ENCODE results near the gene SLC49A3. TPM values are rescaled to one million over a fixed set of nuclear protein-coding genes. Genes with fewer than 3 reads are reported as not detected.
"Not testable (repeated sequence)": the region's sequence is repeated elsewhere in the genome, so short reads cannot be mapped to it uniquely, and the experiment has no call there.

The SLC49A3 gene
- total and polyA plus RNA-seq, 2 of the 4 experiments (the other 2 are of a cell fraction): under 0.01 to 0.32 TPM

- Histone ChIP-seq H3K4me3 (ENCODE audit: insufficient read depth, low read depth, low read length) (no peak overlapping the region), H3K4me2 (ENCODE audit: low read depth, low read length) (no peak overlapping the region), H3K27ac (ENCODE audit: insufficient read depth, low read length) (no peak overlapping the region), H4K8ac (ENCODE audit: low read depth in 2 of 2, low read length in 2 of 2) (no peak overlapping the region), H3K4ac (ENCODE audit: low read depth, low read length) (no peak overlapping the region), H2AFZ (replicated peaks; ENCODE audit: low read length, poor library complexity) (no peak overlapping the region), H3K56ac (ENCODE audit: extremely low read depth, insufficient read depth, low read length) (no peak overlapping the region), H3K9ac (ENCODE audit: low read depth, low read length) (no peak overlapping the region), H3K18ac (ENCODE audit: low read depth, low read length) (no peak overlapping the region), H2AK5ac (ENCODE audit: low read depth, low read length) (no peak overlapping the region), H4K20me1 (ENCODE audit: insufficient read depth, low read length) (no peaks in the 10 kb centered on the region), H3K14ac (replicated peaks; ENCODE audit: low read depth, low read length) (no peak overlapping the region), H3K79me1 (ENCODE audit: low read depth in 1 of 2, low read length in 2 of 2) (no peaks in the 10 kb centered on the region), H4K5ac (ENCODE audit: low read depth, low read length) (no peak overlapping the region), H4K91ac (ENCODE audit: insufficient read depth, low read depth, low read length) (no peak overlapping the region), H3K27me3 (ENCODE audit: control insufficient read depth, insufficient read depth, low read length) (peaks cover 5% of the 10 kb centered on the region; the same call in 1 of the 2 replicates), H3K36me3 (ENCODE audit: control insufficient read depth, insufficient read depth, low read length) (no peaks in the 10 kb centered on the region), H3K4me1 (ENCODE audit: control insufficient read depth, insufficient read depth, low read length) (no peaks in the 10 kb centered on the region), H3K23ac (ENCODE audit: low read depth, low read length) (no peak overlapping the region), H3K9me3 (ENCODE audit: control insufficient read depth, insufficient read depth, low read length) (peaks cover 3% of the 10 kb centered on the region), H3K9me1 (ENCODE audit: insufficient read depth, low read length) (no peaks in the 10 kb centered on the region), H2BK15ac (ENCODE audit: low read depth, low read length) (no peak overlapping the region), H2BK5ac (ENCODE audit: low read depth, low read length, poor library complexity, severe bottlenecking) (no peak overlapping the region), H2AK9ac (replicated peaks; ENCODE audit: low read depth, low read length, poor library complexity) (no peak overlapping the region), H2BK120ac (ENCODE audit: low read depth, low read length) (no peak overlapping the region), H2BK20ac (ENCODE audit: low read depth, low read length) (no peak overlapping the region)
- POLR2A ChIA-PET (ENCODE audit: unreplicated experiment): no interaction called here
- BruUV-seq (replicated peaks): no TSS peak
- CTCF ChIA-PET: no interaction called here
- dilution Hi-C loops (cut with HindIII; ENCODE audit: low sequenced_read_pairs, unreplicated experiment) (no loop called here), in situ Hi-C loops (cut with MboI; ENCODE audit: low sequenced_read_pairs) (no loop called here), intact Hi-C loops (cut with micrococcal nuclease) (no loop called here)
- no peak for TF ChIP-seq USF2 (IDR thresholded peaks at IDR 0.05; ENCODE audit: low read depth, low read length)
- TF ChIP-seq CHD1 (IDR thresholded peaks at IDR 0.05; ENCODE audit: low read depth, low read length): no peak
- no peak for TF ChIP-seq RFX5 (IDR thresholded peaks at IDR 0.05; ENCODE audit: low read depth, low read length)
- TF ChIP-seq BHLHE40 (IDR thresholded peaks at IDR 0.05; ENCODE audit: low read depth, low read length): no peak
- TF ChIP-seq MAFK (IDR thresholded peaks at IDR 0.05; ENCODE audit: low read depth, low read length): no peak
- TF ChIP-seq RCOR1 (IDR thresholded peaks at IDR 0.05; ENCODE audit: insufficient replicate concordance, low read length): no peak
- TF ChIP-seq POLR2A (IDR thresholded peaks at IDR 0.05; ENCODE audit: low read depth, low read length): no peak
- no peak for TF ChIP-seq FOS (IDR thresholded peaks at IDR 0.05; ENCODE audit: low read depth, low read length)
- no peak for TF ChIP-seq ELK1 (IDR thresholded peaks at IDR 0.05; ENCODE audit: borderline replicate concordance, low read depth, low read length)
- 67% methylated on average over 27 of the region's 32 CpGs; no CpG with 5 or more reads in 1 of the 2 experiments for WGBS, 2 experiments (ENCODE audit: extremely low coverage in 2 of 2, insufficient read length in 1 of 2)
- ATAC-seq (ENCODE audit: low read depth) (no peak), DNase-seq (no peak)
These were observed 42.5 kb downstream of the SLC49A3 start for GRCh38 chr4:646460-646859.

- H3K4ac ChIP-seq (ENCODE audit: low read depth, low read length); H4K20me1 ChIP-seq (ENCODE audit: insufficient read depth, low read length); H3K18ac ChIP-seq (ENCODE audit: low read depth, low read length); H3K4me3 ChIP-seq (ENCODE audit: insufficient read depth, low read depth, low read length); H2BK5ac ChIP-seq (ENCODE audit: low read depth, low read length, poor library complexity, severe bottlenecking); H2AFZ ChIP-seq (replicated peaks; ENCODE audit: low read length, poor library complexity); H2BK120ac ChIP-seq (ENCODE audit: low read depth, low read length); H3K23ac ChIP-seq (ENCODE audit: low read depth, low read length); H2AK9ac ChIP-seq (replicated peaks; ENCODE audit: low read depth, low read length, poor library complexity); dilution Hi-C loops (cut with HindIII; ENCODE audit: low sequenced_read_pairs, unreplicated experiment); H2BK20ac ChIP-seq (ENCODE audit: low read depth, low read length); in situ Hi-C loops (cut with MboI; ENCODE audit: low sequenced_read_pairs); H4K8ac ChIP-seq (ENCODE audit: low read depth in 2 of 2, low read length in 2 of 2); H3K27ac ChIP-seq (ENCODE audit: insufficient read depth, low read length); H3K36me3 ChIP-seq (ENCODE audit: control insufficient read depth, insufficient read depth, low read length); H3K14ac ChIP-seq (replicated peaks; ENCODE audit: low read depth, low read length); DNase-seq; H2BK15ac ChIP-seq (ENCODE audit: low read depth, low read length); H3K27me3 ChIP-seq (ENCODE audit: control insufficient read depth, insufficient read depth, low read length); intact Hi-C loops (cut with micrococcal nuclease); BruUV-seq (replicated peaks); ATAC-seq (ENCODE audit: low read depth); H4K5ac ChIP-seq (ENCODE audit: low read depth, low read length); POLR2A ChIA-PET (ENCODE audit: unreplicated experiment); H3K9me1 ChIP-seq (ENCODE audit: insufficient read depth, low read length); H2AK5ac ChIP-seq (ENCODE audit: low read depth, low read length); H4K91ac ChIP-seq (ENCODE audit: insufficient read depth, low read depth, low read length); H3K56ac ChIP-seq (ENCODE audit: extremely low read depth, insufficient read depth, low read length); H3K4me2 ChIP-seq (ENCODE audit: low read depth, low read length); CTCF ChIA-PET; H3K9ac ChIP-seq (ENCODE audit: low read depth, low read length); H3K9me3 ChIP-seq (ENCODE audit: control insufficient read depth, insufficient read depth, low read length); H3K79me1 ChIP-seq (ENCODE audit: low read depth in 1 of 2, low read length in 2 of 2); H3K4me1 ChIP-seq (ENCODE audit: control insufficient read depth, insufficient read depth, low read length): not testable (repeated sequence)
- WGBS, 2 experiments (ENCODE audit: extremely low coverage in 2 of 2, insufficient read length in 1 of 2): no CpG with 5 or more reads among the region's 6 CpGs
These were observed 46.6 kb downstream of the SLC49A3 start for GRCh38 chr4:642366-642765.
